NCI-H1048 (cell line): ENCODE data around the gene CCDC117.

Source experiments
- DNase-seq: peaks from one replicate; lab custom pipeline; 2025; lab: John Stamatoyannopoulos, UW

Gene CCDC117

GRCh38 chr22:28769394-28770085 lies 3.0 kb upstream of the CCDC117 start:
- no peak for DNase-seq

GRCh38 chr22:28771195-28771791 lies 1.2 kb upstream of the CCDC117 start:
- DNase-seq: no peak

DNA sequence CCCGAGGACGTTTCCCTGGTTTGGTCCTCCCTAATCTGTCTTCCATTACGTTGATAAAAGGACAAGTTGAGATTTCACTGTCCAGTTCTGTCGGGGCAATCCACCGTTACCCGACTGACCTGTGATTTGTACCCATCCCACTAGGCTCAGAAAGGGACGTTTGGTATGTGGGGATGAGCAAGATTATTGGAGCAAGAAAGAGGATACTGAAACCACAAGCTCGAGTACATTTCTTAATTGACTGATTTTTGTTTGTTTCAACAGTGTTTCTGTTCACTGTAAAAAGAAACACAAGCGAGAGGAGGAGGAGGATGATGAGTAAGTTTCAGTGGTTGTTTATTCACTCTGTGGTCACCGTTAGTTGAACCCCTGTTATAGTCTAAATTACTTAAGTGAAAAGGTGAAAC lies 969 bp downstream of the CCDC117 start:
- no peak for DNase-seq

- DNase-seq: no peak
These were observed 1.9 kb downstream of the CCDC117 start for GRCh38 chr22:28774378-28774777.

DNA sequence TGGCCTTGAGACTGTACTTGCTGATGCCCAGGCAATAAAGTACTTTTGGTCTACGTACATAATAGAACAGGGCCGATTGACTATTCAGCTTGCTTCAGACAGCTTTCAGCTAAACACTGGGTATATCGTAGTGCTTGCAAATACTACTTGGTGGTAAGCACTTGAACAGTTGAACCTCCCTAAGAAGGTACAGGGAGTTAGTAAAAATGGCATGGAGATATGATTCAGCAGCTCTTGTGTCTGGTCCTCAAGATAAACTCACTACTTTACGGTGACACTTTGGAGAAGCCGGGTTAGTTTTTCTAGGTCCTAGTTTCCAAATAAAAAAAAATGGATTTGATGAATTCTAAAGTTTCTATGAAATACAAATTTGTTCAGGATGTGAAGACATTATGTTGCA lies 7.3 kb downstream of the CCDC117 start:
- DNase-seq: no peak

DNA sequence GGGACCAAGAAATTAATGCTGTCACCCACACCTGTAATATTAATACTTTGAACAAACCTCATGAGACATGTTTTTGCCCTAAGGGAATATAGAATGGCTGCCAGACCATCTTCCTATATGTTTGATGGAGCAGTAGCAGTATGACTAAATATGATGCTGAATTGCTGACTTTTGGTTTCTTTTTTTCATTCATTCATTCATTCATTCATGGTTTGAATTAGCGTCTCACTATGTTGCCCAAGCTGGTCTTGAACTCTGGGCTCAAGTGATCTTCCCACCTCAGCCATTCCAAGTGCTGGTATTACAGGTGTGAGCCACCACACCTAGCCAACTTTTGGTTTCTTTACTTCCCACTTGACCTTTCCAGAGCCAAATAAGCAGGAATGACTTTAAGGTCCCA lies 7.8 kb downstream of the CCDC117 start:
- no peak for DNase-seq

DNA sequence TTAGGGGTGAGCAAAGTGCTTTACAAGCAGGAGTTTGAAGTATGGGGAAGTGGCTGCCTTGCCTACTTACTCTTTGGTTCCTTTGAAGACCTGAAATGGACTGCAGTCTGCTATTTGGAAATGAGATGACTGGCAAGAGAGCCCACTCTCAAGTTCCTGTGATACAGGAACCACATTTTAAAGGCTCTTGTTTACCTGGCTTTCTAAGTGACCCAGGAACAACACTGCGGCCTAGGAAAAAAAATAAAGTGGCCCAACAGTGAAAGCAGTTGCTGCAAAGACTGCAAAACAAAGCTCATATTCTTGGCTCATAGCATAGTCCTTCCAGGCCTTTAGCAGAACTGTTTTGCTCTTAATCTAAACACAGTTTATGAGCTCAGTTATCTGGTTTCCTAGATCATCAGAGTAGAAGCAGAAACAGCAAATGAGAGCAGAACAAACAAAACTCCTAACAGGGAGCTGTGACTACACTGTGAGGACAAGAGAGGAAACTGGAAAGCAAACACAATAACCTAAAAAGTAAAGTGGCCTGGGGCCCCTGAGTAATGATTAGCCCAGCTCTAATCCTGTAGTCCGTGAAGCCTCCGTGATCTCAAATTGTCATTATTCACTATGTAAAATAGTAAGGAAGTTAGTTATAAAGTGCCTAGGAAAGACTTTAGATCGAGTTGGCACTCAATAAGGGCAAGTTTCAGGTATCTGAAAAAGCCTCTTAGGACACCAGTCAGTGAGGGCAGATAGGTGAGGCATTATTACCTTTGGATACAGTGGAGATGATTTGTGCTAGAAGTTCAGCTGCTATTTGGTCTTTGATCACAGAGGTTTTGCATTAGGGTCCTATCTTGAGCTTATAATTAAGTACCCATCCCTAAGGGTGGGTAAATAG lies 11.5 kb downstream of the CCDC117 start:
- no peak for DNase-seq

- no peak for DNase-seq
These were observed 16.1 kb downstream of the CCDC117 start for GRCh38 chr22:28788601-28789000.

GRCh38 chr22:28791124-28791523 lies 18.6 kb downstream of the CCDC117 start:
- DNase-seq: no peak

DNA sequence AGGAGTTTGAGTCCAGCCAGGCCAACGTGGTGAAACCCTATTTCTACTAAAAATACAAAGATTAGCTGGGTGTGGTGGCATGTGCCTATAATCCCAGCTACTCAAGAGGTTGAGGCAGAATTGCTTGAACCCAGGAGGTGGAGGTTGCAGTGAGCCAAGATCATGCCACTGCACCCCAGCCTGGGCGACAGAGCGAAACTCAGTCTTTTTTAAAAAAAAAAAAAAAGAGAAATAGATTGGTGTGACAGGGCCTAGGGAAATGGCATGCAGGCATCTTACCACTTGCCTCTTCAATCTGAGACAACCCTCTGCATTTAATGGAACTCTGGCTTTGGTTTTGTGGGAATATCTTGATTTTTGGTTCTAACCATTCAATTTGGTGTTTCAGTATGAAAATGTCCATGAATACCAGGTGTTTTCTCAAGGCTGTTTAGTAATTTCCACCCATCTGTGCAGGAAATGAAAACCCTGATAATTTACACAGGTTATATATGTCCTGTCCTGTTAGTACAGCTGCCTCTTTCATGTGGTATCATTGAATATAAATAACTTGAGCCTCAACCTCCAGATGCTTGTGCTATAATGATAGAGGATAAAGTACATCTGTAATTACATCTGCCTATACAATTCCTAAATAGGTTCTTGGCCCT lies 19.5 kb downstream of the CCDC117 start:
- DNase-seq: no peak

- DNase-seq: no peak
These were observed 20.2 kb downstream of the CCDC117 start for GRCh38 chr22:28792491-28793383.

- DNase-seq: no peak
These were observed 21.6 kb downstream of the CCDC117 start for GRCh38 chr22:28793976-28794584.

- DNase-seq: no peak
These were observed 22.7 kb downstream of the CCDC117 start for GRCh38 chr22:28795071-28795693.

DNA sequence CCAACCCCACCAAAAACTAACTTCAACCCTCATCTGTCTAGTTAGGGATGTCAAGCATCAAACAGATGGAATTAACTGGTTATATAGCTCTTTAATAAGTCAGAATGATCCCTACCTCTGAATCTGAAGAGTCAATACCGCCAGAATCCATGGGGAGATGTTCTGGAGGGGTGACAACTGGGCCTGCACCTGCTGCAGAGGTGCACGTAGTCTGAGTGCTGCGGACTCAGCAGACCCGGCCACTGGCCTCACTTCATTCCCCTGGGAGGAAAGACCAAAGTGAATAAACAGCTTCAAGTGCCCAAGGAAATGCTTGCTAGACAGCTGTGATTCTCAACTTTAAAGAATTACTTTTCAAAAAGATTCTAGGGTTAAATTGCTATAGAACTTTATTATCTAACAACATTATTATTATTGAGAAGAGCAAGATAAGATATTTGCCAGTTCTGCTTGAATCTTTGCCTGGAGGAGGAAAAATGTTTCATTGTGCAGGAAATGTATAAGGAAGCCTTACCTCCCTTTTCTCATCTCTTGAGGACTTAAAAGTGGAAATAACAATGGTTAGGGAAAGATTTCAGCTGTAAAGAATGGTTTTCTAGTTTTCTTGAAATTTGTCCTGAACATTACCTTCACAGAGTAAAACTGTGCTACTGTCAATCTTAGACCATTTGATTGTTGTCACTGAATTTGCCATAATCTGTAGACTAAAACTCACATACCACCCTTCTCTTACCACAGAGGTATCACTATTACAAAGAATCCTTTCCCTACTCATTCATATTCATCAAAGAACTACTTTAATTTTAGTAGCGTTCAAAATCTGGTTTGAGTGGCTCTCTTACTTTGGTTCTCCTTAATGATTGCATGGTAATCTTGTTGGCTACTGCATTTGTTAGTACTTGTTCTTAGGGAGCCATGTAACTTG lies 23.7 kb downstream of the CCDC117 start:
- no peak for DNase-seq

DNA sequence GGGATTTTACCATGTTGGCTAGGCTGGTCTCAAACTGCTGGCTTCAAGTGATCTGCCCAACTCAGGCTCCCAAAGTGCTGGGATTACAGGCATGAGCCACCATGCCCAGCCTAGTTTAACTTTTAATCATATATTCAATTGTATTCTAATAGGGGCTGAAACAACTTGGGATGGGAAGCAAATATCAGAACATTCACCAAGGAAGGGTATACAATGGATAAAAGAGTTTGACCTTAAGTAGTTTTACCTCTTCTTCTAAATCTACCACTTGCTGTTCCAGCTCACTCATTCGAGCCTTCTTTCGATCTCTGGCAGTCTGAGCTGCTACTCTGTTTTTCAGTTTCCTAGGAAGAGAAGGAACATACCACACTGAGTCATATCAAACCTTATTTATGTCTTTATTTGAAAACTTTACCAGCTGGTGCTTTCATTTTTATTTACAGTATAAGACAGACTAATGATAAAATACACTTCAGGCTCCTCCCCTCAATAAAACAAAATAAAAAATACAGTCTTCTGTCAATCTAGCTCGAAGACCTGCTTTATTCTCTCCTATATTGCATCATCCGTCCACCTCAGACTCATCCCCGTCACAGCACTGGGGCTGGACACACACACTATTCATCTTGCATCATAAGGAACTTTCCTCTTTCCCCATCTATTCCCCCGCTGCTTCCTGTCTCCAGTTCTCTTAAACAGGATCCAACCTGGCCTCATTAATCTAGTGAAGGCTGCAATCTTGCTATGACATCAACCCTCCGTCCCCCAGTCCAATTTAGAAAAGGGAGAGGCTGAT lies 26.5 kb downstream of the CCDC117 start:
- no peak for DNase-seq

DNA sequence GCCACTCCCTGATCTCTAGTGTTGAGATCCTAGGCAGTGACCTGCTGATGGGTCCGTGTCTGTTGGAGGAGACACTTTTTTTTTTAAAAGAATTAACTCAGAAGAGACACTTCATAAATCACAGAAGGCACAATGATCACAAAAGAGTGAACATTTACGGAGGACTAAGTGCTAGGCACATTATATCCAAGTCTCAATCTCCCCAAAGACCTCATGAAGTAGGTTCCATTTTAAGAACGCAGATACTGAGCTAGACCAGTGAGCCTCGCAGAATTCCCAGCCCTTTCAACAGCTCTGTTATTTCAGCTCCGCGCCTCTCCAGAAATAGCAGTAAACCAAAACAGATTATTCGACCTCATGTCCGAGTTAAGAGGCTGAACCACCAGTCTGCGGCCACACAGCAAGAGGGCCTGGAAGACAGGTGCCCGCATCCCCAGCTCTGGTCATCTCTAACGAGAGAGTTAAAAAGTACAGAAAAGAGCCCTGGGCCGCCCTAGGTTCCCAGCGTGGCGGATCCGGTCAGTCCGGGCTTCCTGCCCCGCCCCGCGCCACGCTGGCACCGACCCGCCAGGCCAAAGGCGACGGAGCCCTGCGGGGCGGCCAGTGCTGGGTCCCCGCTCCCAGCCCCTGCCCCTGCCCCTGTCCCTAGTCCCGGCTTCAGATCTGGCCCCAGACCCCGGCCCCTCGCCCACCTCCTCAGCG lies 27.3 kb downstream of the CCDC117 start:
- no peak for DNase-seq

DNA sequence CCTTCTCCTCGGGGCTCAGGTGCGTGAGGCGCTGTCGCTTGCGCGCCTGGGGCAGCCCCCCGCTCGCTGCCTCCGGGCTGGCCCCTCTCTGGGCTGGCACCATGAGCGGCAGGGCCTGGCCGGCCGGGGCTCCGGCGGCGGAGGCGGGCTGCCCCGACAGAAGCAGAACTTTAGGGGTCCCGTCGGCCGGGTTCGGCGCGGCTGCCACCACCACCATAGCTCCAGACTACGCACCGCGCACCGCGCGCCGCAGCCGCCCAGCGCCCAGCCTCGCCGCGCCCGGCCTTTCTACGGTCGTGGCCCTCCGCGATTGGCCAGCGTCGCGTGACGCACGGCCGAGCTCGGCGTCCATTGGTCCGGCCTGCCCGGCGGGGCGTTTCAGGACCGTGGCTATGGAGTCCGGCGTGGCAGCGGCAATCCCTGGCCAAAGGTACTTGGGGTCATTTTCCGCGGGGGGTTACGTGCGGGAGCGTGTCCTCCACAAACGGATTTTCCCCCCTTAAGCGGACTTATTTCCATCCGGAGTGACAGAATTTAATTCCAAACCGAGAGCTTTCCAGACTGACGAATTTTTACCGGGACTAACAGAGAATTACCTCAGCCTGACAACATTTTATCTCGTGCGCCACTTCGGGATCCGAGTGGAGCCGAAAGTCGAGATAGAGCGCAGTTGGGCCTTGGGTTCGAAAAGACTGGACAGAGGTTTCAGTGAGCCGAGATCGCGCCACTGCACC lies 28.0 kb downstream of the CCDC117 start, which contains the start of gene XBP1:
Gene XBP1, minus strand, starts transcription at position 262 of the 734 bp plus-strand sequence.
- peak; percentile 76 for DNase-seq
